Kidney epithelial cell (primary cell): ENCODE results near the gene NELFA. TPM values are rescaled to one million over a fixed set of nuclear protein-coding genes. Genes with fewer than 3 reads are reported as not detected.

Experiments used
- DNase-seq: peaks from one replicate; pipeline ENCODE4 v3.0.0-alpha.2; 2010; ENCODE audit warnings: low read depth
- H3K27me3 ChIP-seq: 2 replicates; pipeline ENCODE4 v1.6.0; 2011; ENCODE audit warnings: low read length; ENCODE audit not compliant: control insufficient read depth, insufficient read depth
- H3K36me3 ChIP-seq: 2 replicates; pipeline ENCODE4 v1.5.1; 2011; ENCODE audit warnings: low read length; ENCODE audit not compliant: control insufficient read depth, insufficient read depth
- H3K4me3 ChIP-seq: 2 replicates; pipeline ENCODE4 v1.5.1; 2011; ENCODE audit warnings: low read depth, mild to moderate bottlenecking, control low read depth, low read length
- total RNA-seq: library from RNA; depleted of rRNA; stranded (reverse); fragments of >200 nt; gene quantifications from 2 replicates; pipeline ENCODE4 v1.2.3, GENCODE V29; 2015
- TF ChIP-seq, protein P1 (sequence below): IDR thresholded peaks from 2 replicates; pipeline ENCODE4 v1.5.1; 2011; ENCODE audit warnings: mild to moderate bottlenecking, moderate library complexity, low read length, control low read depth, inconsistent platforms; ENCODE audit not compliant: insufficient read depth, poor library complexity, severe bottlenecking

NELFA gene
- total RNA-seq, 1 donor from 2014 or later = 31.9 TPM

- Histone ChIP-seq H3K27me3 (no peaks in the 10 kb centered on the region), H3K4me3 (no peak overlapping the region), H3K36me3 (peaks cover 4% of the 10 kb centered on the region)
- TF ChIP-seq, protein P1, sequence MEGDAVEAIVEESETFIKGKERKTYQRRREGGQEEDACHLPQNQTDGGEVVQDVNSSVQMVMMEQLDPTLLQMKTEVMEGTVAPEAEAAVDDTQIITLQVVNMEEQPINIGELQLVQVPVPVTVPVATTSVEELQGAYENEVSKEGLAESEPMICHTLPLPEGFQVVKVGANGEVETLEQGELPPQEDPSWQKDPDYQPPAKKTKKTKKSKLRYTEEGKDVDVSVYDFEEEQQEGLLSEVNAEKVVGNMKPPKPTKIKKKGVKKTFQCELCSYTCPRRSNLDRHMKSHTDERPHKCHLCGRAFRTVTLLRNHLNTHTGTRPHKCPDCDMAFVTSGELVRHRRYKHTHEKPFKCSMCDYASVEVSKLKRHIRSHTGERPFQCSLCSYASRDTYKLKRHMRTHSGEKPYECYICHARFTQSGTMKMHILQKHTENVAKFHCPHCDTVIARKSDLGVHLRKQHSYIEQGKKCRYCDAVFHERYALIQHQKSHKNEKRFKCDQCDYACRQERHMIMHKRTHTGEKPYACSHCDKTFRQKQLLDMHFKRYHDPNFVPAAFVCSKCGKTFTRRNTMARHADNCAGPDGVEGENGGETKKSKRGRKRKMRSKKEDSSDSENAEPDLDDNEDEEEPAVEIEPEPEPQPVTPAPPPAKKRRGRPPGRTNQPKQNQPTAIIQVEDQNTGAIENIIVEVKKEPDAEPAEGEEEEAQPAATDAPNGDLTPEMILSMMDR = no peak
- no peak for DNase-seq
These were observed 32.1 kb downstream of the NELFA start for GRCh38 chr4:1976416-1977352.

DNA sequence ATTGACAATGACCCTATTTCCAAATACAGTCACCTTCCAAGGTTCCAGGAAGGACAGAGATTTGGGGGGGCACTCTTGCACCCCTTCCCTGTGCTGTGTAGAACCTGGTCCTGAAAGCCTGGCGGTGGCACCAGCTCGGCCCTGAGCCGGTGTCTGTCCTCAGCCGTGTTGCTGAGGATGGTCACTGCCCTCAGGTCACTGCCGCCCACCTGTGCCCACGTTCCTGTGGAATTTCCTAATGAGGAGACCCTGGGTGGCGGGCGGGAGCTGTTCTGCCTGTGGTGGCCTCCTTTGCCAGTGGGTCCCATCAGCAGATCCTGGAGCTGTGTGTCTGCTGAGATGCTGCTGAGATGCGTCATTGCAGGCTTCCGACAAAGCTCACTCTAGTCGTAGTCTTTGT, 32.9 kb downstream of the NELFA start:
- Histone ChIP-seq H3K36me3 (peaks cover 2% of the 10 kb centered on the region), H3K4me3 (no peak overlapping the region), H3K27me3 (no peaks in the 10 kb centered on the region)
- DNase-seq = no peak
- TF ChIP-seq, protein P1 = no peak

DNA sequence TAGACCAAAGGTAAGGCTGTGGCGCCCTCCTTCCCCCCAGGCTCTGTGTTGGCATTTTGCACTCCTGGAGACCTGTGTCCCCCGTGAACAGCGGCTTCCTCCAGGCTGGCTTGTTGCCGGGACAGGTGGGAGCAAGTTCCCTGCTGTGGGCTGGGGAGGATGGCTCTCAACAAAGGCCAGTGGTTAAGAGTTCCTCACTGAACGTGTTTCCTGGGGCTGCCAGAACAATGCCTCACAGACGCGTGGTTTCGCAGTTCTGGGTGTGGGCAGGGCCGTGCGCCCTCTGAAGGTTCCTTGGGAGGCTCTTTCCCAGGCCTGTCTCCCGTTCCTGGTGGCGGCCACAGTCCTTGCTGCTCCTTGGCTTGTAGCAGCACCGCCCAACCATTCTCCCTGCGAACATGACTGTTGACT, 33.4 kb downstream of the NELFA start:
- H3K27me3 ChIP-seq = no peaks in the 10 kb centered on the region
- no peak for DNase-seq
- H3K4me3 ChIP-seq = no peak overlapping the region
- TF ChIP-seq, protein P1 = no peak
- H3K36me3 ChIP-seq = peaks cover 2% of the 10 kb centered on the region

GRCh38 chr4:1974840-1975239, 33.9 kb downstream of the NELFA start:
- DNase-seq = no peak
- Histone ChIP-seq H3K36me3 (peaks cover 1% of the 10 kb centered on the region), H3K4me3 (no peak overlapping the region), H3K27me3 (no peaks in the 10 kb centered on the region)
- TF ChIP-seq, protein P1 = no peak

GRCh38 chr4:1973661-1974060, 35.1 kb downstream of the NELFA start:
- no peak overlapping the region for H3K4me3 ChIP-seq
- H3K36me3 ChIP-seq = no peaks in the 10 kb centered on the region
- H3K27me3 ChIP-seq = no peaks in the 10 kb centered on the region
- no peak for DNase-seq
- TF ChIP-seq, protein P1 = no peak
